Measurements from ENCODE around the gene MMP14.
"Not testable (repeated sequence)": the region's sequence is repeated elsewhere in the genome, so short reads cannot be mapped to it uniquely, and the experiment has no call there.

Gene MMP14

GRCh38 chr14:22814941-22815713 lies 21.3 kb upstream of the MMP14 start, which contains the start of gene SLC7A7:
TSS of gene SLC7A7 (minus strand) at chr14:22815435. CDS start at chr14:22813398, 2,037 bp downstream.
- DNase-seq = no peak

- DNase-seq = no peak
These were observed 17.0 kb upstream of the MMP14 start for GRCh38 chr14:22819151-22819988.

GRCh38 chr14:22820731-22821130 lies 15.7 kb upstream of the MMP14 start:
- no peak for DNase-seq

- no peak for DNase-seq
These were observed 15.0 kb upstream of the MMP14 start for GRCh38 chr14:22821193-22822015.

GRCh38 chr14:22822016-22822570 lies 14.3 kb upstream of the MMP14 start:
- DNase-seq = no peak

GRCh38 chr14:22822571-22823098 lies 13.8 kb upstream of the MMP14 start:
- peak in 1 of 2 experiments; percentile 15 for DNase-seq

GRCh38 chr14:22824711-22825359 lies 11.6 kb upstream of the MMP14 start:
- DNase-seq = no peak

GRCh38 chr14:22829076-22829660 lies 7.2 kb upstream of the MMP14 start:
- DNase-seq = not testable (repeated sequence)

GRCh38 chr14:22829661-22830442 lies 6.5 kb upstream of the MMP14 start, which contains the start of gene MRPL52:
TSS of gene MRPL52 (plus strand) at chr14:22829887. CDS start at chr14:22829913, 26 bp downstream.
- peak; percentile 86 to 89 for DNase-seq

- DNase-seq = no peak
These were observed 5.9 kb upstream of the MMP14 start for GRCh38 chr14:22830443-22831010.

- no peak for DNase-seq
These were observed 880 bp upstream of the MMP14 start for GRCh38 chr14:22835505-22835904.

GRCh38 chr14:22837114-22837749 lies 847 bp downstream of the MMP14 start:
- DNase-seq = no peak

GRCh38 chr14:22837750-22838538 lies 1.6 kb downstream of the MMP14 start:
- DNase-seq = no peak

GRCh38 chr14:22838631-22839041 lies 2.3 kb downstream of the MMP14 start:
- DNase-seq = no peak

GRCh38 chr14:22839159-22839779 lies 2.9 kb downstream of the MMP14 start:
- DNase-seq = no peak

GRCh38 chr14:22841311-22841710 lies 4.9 kb downstream of the MMP14 start:
- DNase-seq = no peak

- DNase-seq = no peak
These were observed 5.4 kb downstream of the MMP14 start for GRCh38 chr14:22841769-22842168.

All from NCI-H1930 (cell line).